Thoracic aorta (tissue), 2 donors: Measurements from ENCODE around the gene FAM83G. TPM values are rescaled to one million over a fixed set of nuclear protein-coding genes. Genes with fewer than 3 reads are reported as not detected.

Experiments used
- ATAC-seq: fragments of 150-250 bp; one replicate; pipeline ENCODE4 v1.8.0; 2017; ENCODE audit warnings: low read depth; ENCODE audit not compliant: insufficient number of reproducible peaks, low FRiP score
- DNase-seq: peaks from one replicate; pipeline ENCODE4 v3.0.0-alpha.2; 2020; ENCODE audit warnings: low spot score
- H3K27ac ChIP-seq, 2 donors: fragments of 200-600 bp; sonication (generic); 1 replicate in 1 of 2; 2 replicates in 1 of 2; pipeline ENCODE4 v1.5.1; 2016; ENCODE audit warnings: mild to moderate bottlenecking in 2 of 2, moderate library complexity in 2 of 2
- H3K27me3 ChIP-seq: fragments of 200-600 bp; sonication (generic); replicated peaks from 2 replicates; pipeline ENCODE4 v1.6.0; 2016; ENCODE audit warnings: mild to moderate bottlenecking; ENCODE audit not compliant: insufficient read depth
- H3K36me3 ChIP-seq: fragments of 200-600 bp; sonication (generic); one replicate; pipeline ENCODE4 v1.5.1; 2016
- H3K4me1 ChIP-seq, 2 donors: fragments of 200-600 bp; sonication (generic); 1 replicate in 1 of 2; 2 replicates in 1 of 2; pipeline versions ENCODE4 v1.5.1 to v1.6.0; 2016; ENCODE audit warnings: low read depth in 2 of 2, mild to moderate bottlenecking in 1 of 2; ENCODE audit not compliant: control insufficient read depth in 1 of 2
- H3K4me3 ChIP-seq: fragments of 200-600 bp; sonication (generic); 2 replicates; pipeline ENCODE4 v1.5.1; 2016; ENCODE audit warnings: mild to moderate bottlenecking
- H3K9me3 ChIP-seq: fragments of 200-600 bp; sonication (generic); 2 replicates; pipeline ENCODE4 v1.5.1; 2016
- CTCF ChIP-seq: fragments of 200-600 bp; sonication (generic); IDR thresholded peaks from one replicate; pipeline ENCODE4 v1.5.1; 2019; ENCODE audit warnings: antibody characterized with exemption
- total RNA-seq, 2 donors: library from RNA; depleted of rRNA; stranded (reverse); fragments of >200 nt; gene quantifications; one replicate each; pipeline versions ENCODE4 v1.1.0 to v1.2.3, GENCODE V29; 2016

The FAM83G gene
- total RNA-seq, 2 donors from 2014 or later, result 10.8 to 19.8 TPM

- Histone ChIP-seq H3K27ac (no peak overlapping the region), H3K4me3 (no peak overlapping the region), H3K36me3 (peaks cover 19% of the 10 kb centered on the region), H3K4me1 (no peaks in the 10 kb centered on the region), H3K27me3 (no peaks in the 10 kb centered on the region), H3K9me3 (no peaks in the 10 kb centered on the region)
- TF ChIP-seq CTCF, result no peak
- DNase-seq, result no peak
- ATAC-seq, result no peak
Measured at GRCh38 chr17:18977646-18978045, 26.9 kb downstream of the FAM83G start.

GRCh38 chr17:18977021-18977420 is 27.5 kb downstream of the FAM83G start:
- no peak overlapping the region for H3K4me3 ChIP-seq
- peaks cover 19% of the 10 kb centered on the region for H3K36me3 ChIP-seq
- DNase-seq (no peak), ATAC-seq (no peak)
- no peak overlapping the region for H3K27ac ChIP-seq
- TF ChIP-seq CTCF, result no peak
- H3K9me3 ChIP-seq, result no peaks in the 10 kb centered on the region
- H3K27me3 ChIP-seq, result no peaks in the 10 kb centered on the region
- H3K4me1 ChIP-seq, result no peaks in the 10 kb centered on the region

GRCh38 chr17:18976201-18976600 is 28.4 kb downstream of the FAM83G start:
- ATAC-seq (no peak), DNase-seq (no peak)
- TF ChIP-seq CTCF, result no peak
- Histone ChIP-seq H3K36me3 (peaks cover 19% of the 10 kb centered on the region), H3K9me3 (no peaks in the 10 kb centered on the region), H3K27me3 (no peaks in the 10 kb centered on the region), H3K4me1 (no peaks in the 10 kb centered on the region), H3K27ac (no peak overlapping the region), H3K4me3 (no peak overlapping the region)

- no peaks in the 10 kb centered on the region for H3K4me1 ChIP-seq
- ATAC-seq (no peak), DNase-seq (no peak)
- H3K27ac ChIP-seq, result no peak overlapping the region
- H3K36me3 ChIP-seq, result peaks cover 19% of the 10 kb centered on the region
- TF ChIP-seq CTCF, result no peak
- H3K9me3 ChIP-seq, result no peaks in the 10 kb centered on the region
- no peak overlapping the region for H3K4me3 ChIP-seq
- H3K27me3 ChIP-seq, result no peaks in the 10 kb centered on the region
Measured at GRCh38 chr17:18975597-18975996, 29.0 kb downstream of the FAM83G start.

- Histone ChIP-seq H3K4me3 (no peak overlapping the region), H3K9me3 (no peaks in the 10 kb centered on the region), H3K27ac (no peak overlapping the region), H3K4me1 (no peaks in the 10 kb centered on the region), H3K36me3 (peaks cover 19% of the 10 kb centered on the region), H3K27me3 (no peaks in the 10 kb centered on the region)
- no peak for TF ChIP-seq CTCF
- DNase-seq (no peak), ATAC-seq (no peak)
Measured at GRCh38 chr17:18974407-18975149, 30.0 kb downstream of the FAM83G start.
